Fibroblast of mammary gland (primary cell): ENCODE results near the gene HOXD13.

Source experiments
- DNase-seq: peaks from one replicate; pipeline ENCODE4 v3.0.0-alpha.2; 2010; ENCODE audit warnings: low read depth
- H3K4me3 ChIP-seq: 2 replicates; pipeline ENCODE4 v1.5.1; 2011; ENCODE audit warnings: low read depth, mild to moderate bottlenecking, low read length, moderate library complexity; ENCODE audit not compliant: control insufficient read depth
- TF ChIP-seq, protein P1 (sequence below): conservative IDR thresholded peaks from 2 replicates; pipeline ENCODE4 v1.5.1; 2011; ENCODE audit warnings: low read depth, low read length, inconsistent platforms; ENCODE audit not compliant: control insufficient read depth, insufficient read depth

The HOXD13 gene

DNA sequence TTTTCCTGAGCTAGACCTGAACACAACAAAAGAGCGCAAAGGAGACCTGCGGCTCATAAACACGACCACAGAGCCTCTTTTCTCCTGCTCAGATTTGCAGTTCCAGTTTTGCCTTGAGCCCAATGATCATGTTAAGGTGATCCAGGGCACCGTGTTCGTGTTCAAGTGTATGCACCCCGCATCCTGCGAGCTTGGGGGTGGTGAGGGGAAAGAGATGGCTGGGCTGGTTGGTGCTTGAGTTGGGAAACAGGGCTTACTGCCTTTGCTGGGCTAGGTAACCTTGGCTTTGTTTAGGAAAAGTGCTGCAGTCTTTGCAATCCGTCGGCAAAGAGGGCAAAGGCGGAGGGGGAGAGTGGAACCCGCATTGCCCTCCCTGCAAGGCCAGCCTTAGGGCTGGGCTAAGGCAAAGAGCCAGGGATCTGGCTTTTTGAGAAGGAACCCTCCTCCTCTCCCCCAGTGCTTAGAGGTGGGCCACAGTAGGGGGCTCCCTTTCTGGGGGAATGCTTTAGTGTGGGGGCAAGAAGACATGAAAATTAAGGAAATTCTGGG, 25.4 kb downstream of the HOXD13 start:
- no peak for DNase-seq
- H3K4me3 ChIP-seq, result no peak overlapping the region
- TF ChIP-seq, protein P1, sequence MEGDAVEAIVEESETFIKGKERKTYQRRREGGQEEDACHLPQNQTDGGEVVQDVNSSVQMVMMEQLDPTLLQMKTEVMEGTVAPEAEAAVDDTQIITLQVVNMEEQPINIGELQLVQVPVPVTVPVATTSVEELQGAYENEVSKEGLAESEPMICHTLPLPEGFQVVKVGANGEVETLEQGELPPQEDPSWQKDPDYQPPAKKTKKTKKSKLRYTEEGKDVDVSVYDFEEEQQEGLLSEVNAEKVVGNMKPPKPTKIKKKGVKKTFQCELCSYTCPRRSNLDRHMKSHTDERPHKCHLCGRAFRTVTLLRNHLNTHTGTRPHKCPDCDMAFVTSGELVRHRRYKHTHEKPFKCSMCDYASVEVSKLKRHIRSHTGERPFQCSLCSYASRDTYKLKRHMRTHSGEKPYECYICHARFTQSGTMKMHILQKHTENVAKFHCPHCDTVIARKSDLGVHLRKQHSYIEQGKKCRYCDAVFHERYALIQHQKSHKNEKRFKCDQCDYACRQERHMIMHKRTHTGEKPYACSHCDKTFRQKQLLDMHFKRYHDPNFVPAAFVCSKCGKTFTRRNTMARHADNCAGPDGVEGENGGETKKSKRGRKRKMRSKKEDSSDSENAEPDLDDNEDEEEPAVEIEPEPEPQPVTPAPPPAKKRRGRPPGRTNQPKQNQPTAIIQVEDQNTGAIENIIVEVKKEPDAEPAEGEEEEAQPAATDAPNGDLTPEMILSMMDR, result no peak

DNA sequence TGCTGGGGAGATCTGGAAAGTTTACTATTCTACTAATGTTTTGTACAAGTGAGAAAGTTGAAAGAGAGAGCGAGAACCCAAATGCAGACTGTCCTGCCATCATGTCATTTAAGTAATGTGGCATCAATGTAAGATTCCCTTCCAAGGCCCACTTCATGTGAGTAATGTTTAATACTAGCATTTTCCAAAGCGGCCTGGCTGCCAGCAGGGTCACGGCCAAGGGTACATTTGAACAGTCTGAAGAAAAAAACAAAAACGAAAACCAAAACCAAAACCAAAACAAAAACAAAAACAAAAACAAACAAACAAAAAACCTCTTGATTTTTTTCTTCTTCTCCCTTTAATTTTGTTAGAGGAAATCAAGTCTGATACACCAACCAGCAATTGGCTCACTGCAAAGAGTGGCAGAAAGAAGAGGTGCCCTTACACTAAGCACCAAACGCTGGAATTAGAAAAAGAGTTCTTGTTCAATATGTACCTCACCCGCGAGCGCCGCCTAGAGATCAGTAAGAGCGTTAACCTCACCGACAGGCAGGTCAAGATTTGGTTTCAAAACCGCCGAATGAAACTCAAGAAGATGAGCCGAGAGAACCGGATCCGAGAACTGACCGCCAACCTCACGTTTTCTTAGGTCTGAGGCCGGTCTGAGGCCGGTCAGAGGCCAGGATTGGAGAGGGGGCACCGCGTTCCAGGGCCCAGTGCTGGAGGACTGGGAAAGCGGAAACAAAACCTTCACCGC, 26.2 kb downstream of the HOXD13 start:
- H3K4me3 ChIP-seq, result no peak overlapping the region
- DNase-seq, result peak; percentile 50
- TF ChIP-seq, protein P1, result peak; percentile 59

DNA sequence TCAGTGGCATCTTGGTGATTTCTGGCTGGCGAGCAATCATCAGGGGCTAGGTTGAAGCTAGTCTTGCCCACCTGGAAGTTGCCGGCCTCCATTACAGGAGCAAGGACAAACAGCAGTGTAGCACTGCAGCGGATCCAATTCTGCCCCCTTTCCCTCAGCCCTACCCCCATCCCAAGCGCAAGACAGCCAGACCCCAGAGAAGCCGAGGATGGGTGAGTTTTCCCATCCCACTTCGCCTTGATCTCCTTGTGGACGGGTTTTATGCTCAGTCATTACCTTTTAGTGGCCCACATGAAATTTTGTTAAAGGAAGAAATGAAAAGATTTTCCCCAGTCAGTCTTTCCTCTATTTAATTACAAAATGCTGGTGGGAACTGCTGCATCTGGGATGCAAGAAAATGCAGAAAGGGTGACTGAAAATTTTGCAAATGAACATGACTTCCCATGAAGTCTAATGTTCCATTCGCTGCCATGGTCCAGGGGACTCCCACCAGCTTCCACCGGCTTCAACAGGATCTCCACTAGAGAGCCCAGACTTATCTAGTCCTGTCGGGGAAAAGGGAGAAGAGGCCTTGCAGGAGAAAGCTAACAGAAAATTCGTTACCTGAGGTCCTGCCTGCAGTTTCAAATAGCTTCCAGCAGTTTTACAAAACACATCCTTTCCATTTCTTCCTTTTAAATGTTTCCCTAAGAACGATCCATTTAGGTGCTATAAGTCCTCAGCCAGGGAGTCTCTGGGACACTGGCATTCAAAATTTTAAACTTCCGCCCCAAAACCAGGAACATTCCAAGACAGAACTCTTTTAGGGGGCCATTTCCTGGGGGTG, 28.1 kb downstream of the HOXD13 start:
- no peak overlapping the region for H3K4me3 ChIP-seq
- no peak for DNase-seq
- TF ChIP-seq, protein P1, result no peak

DNA sequence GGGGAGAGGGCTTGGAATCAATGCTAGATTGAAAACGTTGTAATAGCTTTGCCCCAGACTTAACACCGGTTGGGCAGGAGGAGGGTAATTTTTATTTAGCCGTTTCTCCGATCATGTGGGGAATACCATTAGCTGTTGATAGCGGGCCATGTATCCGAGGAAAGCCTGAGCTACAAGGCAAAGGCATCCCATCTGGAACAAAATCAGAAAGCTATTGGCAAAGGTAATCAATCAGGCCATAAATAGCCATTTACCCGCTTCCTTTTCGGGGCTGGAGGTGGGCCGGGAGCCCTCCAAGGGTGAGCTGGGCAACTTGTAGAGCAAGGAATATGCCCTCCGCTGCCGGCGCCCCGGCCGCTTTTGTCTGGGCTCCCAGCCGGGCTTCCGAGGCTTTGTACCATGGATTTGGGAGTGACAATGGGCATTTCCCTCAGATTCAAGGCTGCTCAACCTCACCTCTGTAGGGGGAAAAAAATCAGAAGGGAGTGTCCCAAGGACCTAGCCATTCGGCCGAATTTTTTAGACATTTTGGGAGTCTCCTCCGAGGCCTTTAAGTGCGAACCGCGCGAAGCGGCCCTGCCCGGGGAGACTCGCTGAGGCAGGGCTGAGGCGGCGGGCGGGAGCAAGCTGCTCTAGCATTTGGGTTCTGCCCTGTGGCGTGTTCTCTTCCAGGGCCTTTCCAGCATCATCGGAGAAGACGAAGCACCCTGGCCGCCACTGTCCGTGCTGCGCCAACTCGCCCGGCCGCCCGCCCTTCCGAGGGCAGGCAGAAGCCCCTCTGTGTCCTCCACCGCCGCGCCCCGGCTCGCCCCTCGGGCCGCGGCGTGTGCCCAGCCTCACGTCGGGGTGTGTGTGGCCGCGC, 28.9 kb downstream of the HOXD13 start:
- H3K4me3 ChIP-seq, result no peak overlapping the region
- DNase-seq, result no peak
- TF ChIP-seq, protein P1, result no peak

DNA sequence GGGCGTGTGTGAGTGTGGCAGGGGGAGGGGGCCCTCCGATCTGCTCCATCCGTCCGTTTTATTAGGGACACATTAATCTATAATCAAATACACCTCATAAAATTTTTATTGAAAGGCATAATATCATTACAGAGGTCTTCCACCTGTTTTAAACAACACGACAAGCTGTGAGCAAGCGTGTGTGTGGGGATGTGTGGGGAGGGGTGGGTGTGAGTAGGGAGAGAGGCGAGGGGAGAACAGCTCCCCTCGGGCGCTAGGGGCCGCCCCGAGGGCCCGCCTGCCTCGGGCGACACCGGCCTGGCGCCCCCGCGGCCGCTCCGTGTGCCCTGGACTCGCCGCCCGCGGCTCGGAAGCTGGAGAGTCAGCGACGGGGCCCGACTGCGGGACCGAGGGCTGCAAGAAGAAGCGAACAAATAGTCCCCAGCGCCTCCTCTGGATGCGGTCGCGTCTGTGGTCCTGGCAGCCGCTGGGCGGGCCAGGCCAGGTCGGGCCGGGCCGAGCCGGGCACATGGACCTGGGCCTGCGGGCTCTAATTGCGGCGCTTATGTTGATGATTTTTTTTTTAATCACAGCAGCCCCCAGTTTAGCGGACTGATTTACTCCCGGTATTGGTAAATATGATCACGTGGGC, 29.6 kb downstream of the HOXD13 start:
- DNase-seq, result peak; percentile 80
- H3K4me3 ChIP-seq, result peak overlapping the region; percentile 61
- TF ChIP-seq, protein P1, result peak; percentile 0
